HPDE6-E6E7 (cell line): ENCODE results near the gene ARHGEF7.

Source experiments
- DNase-seq: peaks from one replicate; pipeline ENCODE4 v3.0.0; 2011; ENCODE audit warnings: missing footprints; ENCODE audit errors: extremely low spot score

ARHGEF7 gene

DNA sequence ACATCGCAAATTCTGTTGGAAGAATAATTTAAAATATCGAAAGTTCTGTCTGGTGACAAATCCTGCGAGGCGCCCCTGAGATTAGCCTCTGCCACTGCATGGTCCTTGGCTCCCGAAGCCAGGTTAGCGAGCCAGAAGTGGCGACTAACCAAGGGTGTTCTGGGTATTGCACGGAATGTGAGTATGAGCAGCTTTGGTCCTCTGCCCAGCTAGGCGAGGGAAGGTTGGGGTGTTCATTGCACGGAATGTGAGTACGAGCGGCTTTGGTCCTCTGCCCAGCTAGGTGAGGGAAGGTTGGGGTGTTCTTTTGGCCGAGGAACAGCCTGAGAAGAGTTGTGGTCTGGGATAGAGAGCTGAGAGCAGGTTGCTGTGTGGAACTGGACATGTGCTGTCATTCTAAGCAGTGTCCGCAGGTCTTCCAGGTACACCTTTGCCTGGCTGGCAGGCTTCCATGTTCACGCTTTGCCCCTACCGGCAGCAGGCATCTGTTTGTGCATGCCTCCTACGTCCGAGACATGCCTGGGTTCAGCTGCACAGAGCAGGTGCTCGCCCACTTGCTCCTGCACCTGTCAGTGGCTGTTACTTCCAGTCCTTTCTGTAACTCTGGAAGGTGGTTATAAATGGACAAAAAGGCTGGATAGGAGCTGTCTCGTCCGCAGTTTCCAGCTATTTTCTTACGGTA, 187.1 kb downstream of the ARHGEF7 start:
- DNase-seq: no peak

- DNase-seq: no peak
These were observed 188.4 kb downstream of the ARHGEF7 start for GRCh38 chr13:111303559-111303958.

- no peak for DNase-seq
These were observed 189.0 kb downstream of the ARHGEF7 start for GRCh38 chr13:111304041-111304544.

DNA sequence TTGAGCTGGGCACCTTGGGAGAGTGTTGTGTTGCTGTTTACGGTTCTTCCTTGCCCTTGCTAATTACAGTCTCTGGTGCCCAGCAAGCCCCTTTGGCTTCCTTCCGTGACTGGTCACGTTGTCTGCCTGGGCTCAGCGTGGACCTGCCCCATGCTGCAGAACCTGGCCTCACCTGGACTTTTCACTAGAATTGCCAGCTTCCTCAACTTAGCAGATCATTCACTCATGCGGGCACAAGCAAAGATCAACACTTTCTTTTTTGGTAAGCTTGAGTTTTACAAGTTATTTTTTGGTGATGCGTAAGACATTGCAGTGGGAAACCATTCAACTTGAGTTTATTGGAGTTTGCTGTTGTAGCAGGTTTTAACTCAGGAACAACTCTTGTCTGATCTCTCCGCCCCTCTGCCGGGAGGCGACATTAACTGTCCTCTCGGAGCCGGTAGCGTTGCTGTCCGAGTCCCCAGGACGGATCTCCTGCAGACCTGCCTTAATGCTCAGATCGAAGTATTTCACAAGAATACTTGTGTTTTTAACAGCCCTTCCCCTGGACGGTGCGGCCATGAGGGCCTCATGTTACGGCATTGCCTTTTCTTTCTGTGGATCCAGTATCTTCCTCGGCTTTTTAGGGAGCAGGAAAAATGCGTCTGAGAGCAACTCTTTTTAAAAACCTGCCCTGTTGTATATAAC, 189.6 kb downstream of the ARHGEF7 start:
- DNase-seq: no peak

DNA sequence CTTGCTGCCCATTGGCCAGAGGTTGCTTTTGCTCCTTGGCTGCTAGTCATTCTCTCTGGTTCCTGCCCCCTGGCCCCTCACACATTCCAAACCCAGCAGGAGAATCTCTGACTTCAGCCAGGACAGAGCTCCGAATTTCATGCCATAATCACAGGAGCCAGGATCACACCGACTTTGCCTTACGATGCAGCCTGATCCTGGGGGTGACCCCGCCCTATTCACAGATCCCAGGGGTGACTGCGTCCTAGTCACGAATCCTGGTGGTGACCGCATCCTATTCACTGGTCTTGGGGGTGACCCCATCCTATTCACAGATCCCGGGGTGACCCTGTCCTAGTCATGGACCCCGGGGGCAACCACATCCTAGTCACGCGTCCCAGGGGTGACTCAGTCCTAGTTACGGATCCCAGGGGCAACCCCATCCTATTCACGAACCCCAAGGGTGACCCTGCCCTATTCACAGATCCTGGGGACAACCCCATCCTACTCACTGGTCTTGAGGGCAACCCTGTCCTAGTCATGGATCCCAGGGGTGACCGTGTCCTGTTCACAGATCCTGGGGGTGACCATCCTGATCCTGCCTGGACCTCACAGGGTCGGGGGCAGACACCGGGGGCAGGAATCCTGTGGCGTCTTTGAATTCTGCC, 198.0 kb downstream of the ARHGEF7 start:
- no peak for DNase-seq

DNA sequence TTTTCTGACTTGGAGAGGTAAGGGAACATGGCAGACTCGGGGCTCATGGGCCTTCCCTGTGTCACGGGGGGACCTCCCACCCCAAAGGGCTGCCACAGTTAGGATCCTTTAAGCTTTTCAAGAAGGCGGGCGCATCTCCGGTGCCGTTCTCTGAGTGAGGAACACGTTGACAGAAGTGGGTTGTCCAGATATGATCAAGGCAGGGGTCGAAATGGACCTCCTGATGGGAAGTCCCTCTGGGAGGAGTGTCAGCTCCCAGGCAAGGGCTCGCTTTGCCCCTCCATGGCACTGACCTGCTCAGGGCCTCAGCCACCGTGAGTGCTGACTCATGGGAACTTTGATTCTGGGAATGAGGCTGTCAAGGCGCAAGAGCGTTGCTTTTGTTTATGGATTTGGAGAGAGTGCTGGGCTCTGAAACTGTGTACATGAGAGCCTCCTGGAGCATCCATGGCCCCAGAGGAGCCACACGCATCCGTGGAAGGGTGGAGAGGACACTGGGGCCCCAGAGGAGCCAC, 198.9 kb downstream of the ARHGEF7 start:
- DNase-seq: no peak

DNA sequence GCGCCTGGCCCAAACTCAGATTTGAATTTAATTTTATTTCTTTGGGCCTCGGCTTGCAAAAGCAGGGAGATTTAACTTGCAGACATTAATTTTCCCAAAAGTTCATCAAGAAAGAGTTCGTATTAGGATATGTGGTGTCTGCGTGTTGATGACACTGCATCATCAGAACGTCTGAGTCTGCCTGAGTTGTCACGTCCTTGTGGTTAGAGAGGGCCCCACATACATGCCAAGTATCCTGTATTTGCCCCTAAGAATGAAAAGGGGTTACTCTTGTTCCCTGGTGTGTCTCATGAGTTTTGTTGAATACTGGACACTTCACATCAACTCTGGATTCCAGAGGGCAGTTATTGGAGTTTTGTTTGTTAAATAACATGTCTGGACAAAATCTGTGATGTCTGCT, 199.7 kb downstream of the ARHGEF7 start:
- DNase-seq: no peak

DNA sequence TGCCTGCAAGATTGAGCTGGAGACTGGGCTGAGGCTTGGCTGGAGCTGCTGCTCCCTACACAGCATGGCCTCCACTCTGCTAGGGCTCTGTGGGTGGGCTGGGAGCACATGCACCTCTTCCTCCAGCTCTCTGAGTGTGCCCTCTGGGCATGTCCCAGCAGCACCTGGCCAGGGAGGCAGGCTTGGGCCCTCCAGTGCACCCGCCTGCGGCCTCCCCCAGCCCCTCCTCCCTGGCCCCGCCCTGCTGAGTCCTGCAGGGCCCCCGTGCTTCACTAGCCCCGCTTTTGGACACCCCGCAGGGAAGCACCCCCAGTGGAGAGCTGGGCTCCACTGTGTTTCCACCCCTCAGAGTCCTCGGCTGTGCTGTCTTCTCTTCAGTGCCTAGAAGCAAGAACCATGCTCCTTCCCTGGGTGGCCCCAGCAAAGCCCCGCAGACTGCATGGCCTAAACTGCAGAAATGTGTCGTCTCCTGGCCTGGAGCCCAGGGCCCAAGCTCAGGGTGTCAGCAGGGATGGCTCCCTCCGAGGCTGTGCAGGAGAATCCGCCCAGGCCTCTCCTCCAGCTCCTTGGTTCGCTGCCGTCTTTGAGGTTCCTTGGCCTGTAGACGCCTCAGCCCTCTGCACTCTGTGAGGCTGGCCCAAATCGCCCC, 200.4 kb downstream of the ARHGEF7 start:
- DNase-seq: no peak

DNA sequence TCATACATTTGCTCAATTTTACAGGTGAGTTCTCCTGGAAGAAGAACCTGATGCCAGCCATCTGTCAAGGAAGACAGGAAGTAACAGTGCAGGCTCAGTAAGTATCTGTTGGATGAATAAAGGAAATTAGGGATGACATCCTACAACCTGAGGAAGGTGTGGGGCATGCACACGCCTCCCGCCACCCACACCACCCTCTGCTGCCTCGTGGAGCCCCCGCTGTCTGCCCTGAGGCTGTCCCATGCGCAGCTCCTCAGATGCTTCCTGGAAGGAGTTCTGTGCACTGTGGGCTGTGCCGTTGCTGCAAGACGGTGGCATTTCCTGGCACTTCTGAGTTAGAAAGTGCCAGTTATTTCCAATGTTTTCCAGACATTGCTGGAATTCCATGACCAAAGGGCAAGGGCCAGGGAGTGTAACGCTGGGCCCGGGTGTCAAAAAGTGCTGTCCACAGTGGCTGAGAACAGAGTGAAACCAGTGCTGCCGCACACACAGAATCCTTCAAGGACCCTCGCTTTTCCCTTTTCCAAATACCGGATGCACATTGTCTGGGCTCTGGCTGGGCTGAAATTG, 201.1 kb downstream of the ARHGEF7 start:
- no peak for DNase-seq

DNA sequence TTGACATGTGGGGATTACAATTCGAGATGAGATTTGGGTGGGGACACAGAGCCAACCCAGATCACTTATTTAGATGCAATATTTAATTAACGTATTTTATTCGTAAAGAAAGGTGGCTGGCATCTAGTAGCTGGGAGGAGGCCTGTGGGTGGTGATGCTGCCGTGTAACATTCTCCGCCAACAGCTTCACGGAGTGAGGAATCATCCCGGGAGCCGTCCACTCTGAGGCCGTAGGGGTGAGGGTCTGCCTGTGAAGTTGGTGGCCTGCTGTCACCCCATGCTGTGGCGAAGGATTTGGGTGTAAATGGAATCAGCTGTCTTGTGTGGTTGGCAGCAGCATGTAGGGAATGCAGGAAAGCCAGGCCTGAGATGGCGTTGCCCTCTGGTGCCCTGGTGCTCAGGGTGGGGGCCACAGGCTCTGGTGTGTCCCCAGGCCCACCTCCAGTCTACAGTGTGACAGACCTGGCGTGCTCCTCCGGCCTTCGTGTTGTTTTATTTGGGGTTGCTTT, 202.0 kb downstream of the ARHGEF7 start:
- DNase-seq: no peak

DNA sequence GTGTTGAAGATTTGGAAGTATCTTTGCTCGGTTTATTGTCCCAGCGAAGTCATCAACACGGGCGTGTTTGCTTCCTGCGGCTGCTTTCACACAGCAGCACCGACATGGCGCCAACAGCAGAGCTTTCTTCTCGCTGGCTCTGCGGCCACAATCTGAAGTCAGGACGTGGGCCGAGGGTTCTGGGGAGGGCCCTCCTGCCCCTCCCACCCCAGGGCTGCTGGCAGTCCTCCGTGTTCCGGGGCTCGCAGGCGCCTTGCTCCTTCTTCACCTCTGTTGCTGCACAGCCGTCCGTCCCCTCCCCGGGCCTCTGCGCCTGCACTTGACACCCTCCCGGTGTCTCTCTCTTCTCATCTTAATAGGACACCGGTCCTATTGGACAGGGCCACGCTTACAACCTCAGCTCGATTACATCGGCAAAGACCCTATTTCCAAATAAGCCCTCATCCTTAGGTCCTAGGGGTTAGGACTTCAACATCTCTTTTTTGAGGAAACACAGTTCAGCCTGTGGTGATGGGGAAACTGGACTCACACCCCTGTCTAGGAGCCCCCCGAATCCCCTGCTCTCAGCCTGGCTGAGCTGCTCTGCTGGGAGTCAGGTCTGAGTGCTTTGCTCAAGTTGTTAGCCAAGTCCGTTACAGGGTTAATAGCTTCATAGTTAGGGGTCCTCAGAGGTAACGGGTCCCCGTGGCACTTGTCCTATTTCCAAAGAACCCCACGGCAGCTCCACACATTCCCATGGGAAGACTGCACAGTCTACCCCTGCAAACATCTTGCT, 202.6 kb downstream of the ARHGEF7 start:
- DNase-seq: no peak

DNA sequence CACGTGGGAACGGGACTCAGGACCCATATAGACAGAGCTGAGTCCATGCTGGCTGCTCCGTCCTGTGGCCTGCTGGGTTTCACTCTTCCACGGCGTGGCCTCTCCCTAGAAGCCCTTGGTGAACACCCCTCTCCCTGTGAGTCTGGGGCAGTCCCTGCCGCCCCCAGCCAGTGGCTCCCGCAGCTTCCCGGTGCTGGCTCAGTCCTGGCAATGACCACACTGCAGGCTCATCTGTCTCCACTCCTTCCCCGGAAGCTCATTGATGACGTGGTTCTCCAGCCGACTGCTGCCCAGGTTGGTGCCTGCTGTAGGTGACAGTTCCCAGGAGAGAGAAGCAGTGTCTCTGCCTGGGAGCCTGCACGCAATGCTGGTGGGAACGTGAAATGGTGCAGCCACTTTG, 203.3 kb downstream of the ARHGEF7 start:
- DNase-seq: no peak

DNA sequence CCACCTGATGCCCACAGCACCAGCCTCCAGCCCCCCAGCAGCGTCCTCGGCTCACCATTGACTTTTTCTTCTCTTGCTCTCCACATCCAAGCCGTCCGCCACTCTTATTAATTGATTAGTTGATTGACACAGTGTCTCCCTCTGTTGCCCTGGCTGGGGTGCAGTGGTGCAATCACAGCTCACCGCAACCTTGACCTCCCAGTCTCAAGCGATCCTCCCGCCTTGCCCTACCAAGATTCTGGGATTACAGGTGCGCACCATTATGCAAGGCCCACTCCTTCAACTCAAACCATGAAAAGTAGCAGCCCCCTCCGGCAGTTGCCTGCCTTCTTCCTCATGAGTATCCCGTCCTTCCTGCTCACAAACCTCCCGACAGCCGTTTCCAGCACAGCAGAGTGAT, 204.4 kb downstream of the ARHGEF7 start:
- no peak for DNase-seq

GRCh38 chr13:111319998-111320911, 205.1 kb downstream of the ARHGEF7 start, which contains the start of gene TEX29:
Gene TEX29, plus strand, starts transcription at chr13:111320642. Its CDS starts 249 bp downstream, at chr13:111320891.
- no peak for DNase-seq

DNA sequence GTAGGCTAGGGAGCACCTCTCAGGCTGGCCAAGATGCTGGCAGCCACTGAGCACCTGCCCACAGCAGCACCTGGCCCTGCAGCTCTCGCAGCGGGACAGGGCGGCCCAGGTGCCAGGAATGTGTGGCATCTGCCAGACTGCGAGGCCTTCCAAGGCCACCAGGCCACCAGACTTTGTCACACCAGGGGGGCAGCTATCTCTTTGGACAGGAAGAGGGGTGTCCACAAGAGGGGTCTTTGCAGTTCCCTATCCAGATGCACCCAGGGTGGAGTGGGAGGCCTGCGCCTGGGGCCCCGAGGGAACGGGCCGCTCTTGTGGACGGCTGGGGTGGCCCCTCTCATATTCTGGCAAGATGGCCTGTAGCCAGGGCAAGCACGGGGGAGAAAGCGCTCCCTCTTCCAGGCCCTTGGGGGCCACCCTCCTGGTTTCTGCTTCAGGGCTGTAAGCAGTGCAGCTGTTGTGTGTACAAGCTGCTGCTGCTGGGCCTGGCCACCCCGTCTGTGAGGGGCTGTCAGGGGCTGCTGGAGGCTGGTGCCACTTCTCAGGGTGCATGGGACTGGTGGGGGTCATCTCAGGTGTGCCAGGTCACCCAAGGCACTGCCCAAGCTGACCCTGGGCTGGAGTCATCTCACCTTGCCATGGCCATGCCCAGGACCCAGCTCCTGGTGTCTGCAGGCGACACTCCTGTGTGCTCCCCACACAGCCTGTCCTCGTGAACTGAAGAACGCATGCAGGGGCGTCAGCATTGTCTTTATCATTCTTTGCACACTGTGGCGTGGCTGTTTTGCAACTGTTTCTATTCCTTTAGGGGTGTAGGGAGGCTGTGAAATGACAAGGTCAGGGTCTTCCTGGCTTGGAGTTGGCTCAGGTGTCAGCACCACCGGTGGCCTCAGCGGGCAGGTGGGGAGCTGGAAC, 207.1 kb downstream of the ARHGEF7 start:
- no peak for DNase-seq

GRCh38 chr13:111322916-111323331, 207.8 kb downstream of the ARHGEF7 start:
- no peak for DNase-seq

- DNase-seq: no peak
These were observed 208.4 kb downstream of the ARHGEF7 start for GRCh38 chr13:111323549-111323948.

DNA sequence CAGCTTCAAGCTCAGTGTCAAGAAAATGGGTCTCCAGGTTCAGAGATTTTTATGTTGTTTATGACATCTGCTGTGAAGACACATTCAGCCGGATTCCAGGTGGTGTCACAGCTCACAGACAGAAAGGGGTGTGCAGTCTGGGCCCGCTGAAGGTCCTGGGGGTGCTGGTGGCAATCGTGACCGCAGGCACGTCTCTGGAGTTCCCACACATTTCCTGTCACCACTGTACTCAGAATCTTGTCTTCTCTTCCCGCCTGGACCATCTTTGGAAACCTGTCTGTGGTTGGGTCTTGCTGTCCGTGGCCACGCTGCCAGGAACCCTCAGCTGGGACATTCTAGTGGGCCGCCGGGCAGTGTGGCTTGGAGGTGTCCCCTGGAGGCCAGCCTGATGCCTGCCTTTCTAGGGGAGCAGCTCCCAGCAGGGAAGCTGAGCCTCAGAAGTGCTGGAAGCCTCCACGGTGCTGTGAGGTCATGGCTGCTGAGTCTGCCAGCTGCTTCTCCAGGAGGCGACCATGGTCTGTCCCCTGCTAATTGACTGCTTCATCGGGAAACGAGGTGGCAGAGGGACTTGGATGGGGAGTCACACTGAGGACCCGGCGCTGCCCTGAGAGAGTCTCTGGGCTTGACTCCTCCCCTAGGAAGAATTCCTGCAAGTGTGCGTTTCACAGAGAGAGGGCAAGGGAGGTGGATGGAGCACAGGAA, 209.0 kb downstream of the ARHGEF7 start:
- DNase-seq: no peak
